Mesodermal cell (in vitro differentiated cells): Measurements from ENCODE around the gene MRPL20.
A peak's percentile ranks its signal among the peaks of the same experiment; 100 is the strongest.
"Not testable (repeated sequence)": the region's sequence is repeated elsewhere in the genome, so short reads cannot be mapped to it uniquely, and the experiment has no call there.

Source experiments
- H3K27ac ChIP-seq: 2 replicates; pipeline ENCODE4 v1.7.0; 2013; ENCODE audit warnings: mild to moderate bottlenecking, low read depth, low read length, moderate library complexity; ENCODE audit not compliant: severe bottlenecking
- H3K36me3 ChIP-seq: 2 replicates; pipeline ENCODE4 v1.7.1; 2013; ENCODE audit warnings: mild to moderate bottlenecking, low read length, moderate library complexity; ENCODE audit not compliant: control insufficient read depth, insufficient read depth
- H3K4me1 ChIP-seq: one replicate; pipeline ENCODE4 v1.7.1; 2013; ENCODE audit warnings: mild to moderate bottlenecking, low read length; ENCODE audit not compliant: insufficient read depth, control insufficient read depth, poor library complexity, severe bottlenecking
- H3K4me3 ChIP-seq: 2 replicates; pipeline ENCODE4 v1.7.0; 2013; ENCODE audit warnings: low read length, control low read depth, mild to moderate bottlenecking; ENCODE audit not compliant: insufficient read depth, poor library complexity, severe bottlenecking; ENCODE audit errors: extremely low read depth
- H3K9me3 ChIP-seq: 2 replicates; pipeline ENCODE4 v1.7.1; 2013; ENCODE audit warnings: mild to moderate bottlenecking, low read length, moderate library complexity; ENCODE audit not compliant: control insufficient read depth
- WGBS, 2 experiments: methylation state at CpG; one replicate each; pipeline ENCODE4 v1.1.5; 2013; ENCODE audit warnings: missing lambda C conversion rate in 2 of 2; ENCODE audit not compliant: insufficient coverage in 2 of 2; 5-methylcytosine and 5-hydroxymethylcytosine counted together

Gene MRPL20

GRCh38 chr1:1430114-1430982, 23.3 kb upstream of the MRPL20 start:
- H3K27ac ChIP-seq, result peak overlapping the region; percentile 64
- peaks cover 73% of the 10 kb centered on the region for H3K4me1 ChIP-seq
- 34 to 40% methylated on average over 18 to 28 of the region's 35 CpGs for WGBS, 2 experiments
- no peaks in the 10 kb centered on the region for H3K9me3 ChIP-seq
- no peak overlapping the region for H3K4me3 ChIP-seq
- no peaks in the 10 kb centered on the region for H3K36me3 ChIP-seq

- H3K4me3 ChIP-seq, result no peak overlapping the region
- peaks cover 66% of the 10 kb centered on the region for H3K4me1 ChIP-seq
- no peaks in the 10 kb centered on the region for H3K36me3 ChIP-seq
- peak overlapping the region; percentile 64 for H3K27ac ChIP-seq
- WGBS, 2 experiments, result 89 to 96% methylated on average over 6 of the region's 6 CpGs
- H3K9me3 ChIP-seq, result no peaks in the 10 kb centered on the region
Observed at GRCh38 chr1:1429671-1430073, 22.6 kb upstream of the MRPL20 start.

GRCh38 chr1:1428967-1429366, 21.9 kb upstream of the MRPL20 start:
- not testable (repeated sequence) for H3K36me3 ChIP-seq, H3K9me3 ChIP-seq, H3K4me3 ChIP-seq, H3K27ac ChIP-seq
- WGBS, 2 experiments, result 95 to 100% methylated on average over 5 to 6 of the region's 6 CpGs
- H3K4me1 ChIP-seq, result peaks cover 60% of the 10 kb centered on the region

- Histone ChIP-seq H3K9me3 (no peaks in the 10 kb centered on the region), H3K4me1 (peaks cover 56% of the 10 kb centered on the region), H3K4me3 (no peak overlapping the region), H3K36me3 (no peaks in the 10 kb centered on the region), H3K27ac (no peak overlapping the region)
- 93 to 95% methylated on average over 18 to 19 of the region's 19 CpGs for WGBS, 2 experiments
Observed at GRCh38 chr1:1428174-1428573, 21.1 kb upstream of the MRPL20 start.

- 3 to 20% methylated on average over 1 to 8 of the region's 22 CpGs for WGBS, 2 experiments
- Histone ChIP-seq H3K4me1 (peaks cover 53% of the 10 kb centered on the region), H3K27ac (no peak overlapping the region), H3K36me3 (no peaks in the 10 kb centered on the region), H3K4me3 (peak overlapping the region; percentile 32), H3K9me3 (no peaks in the 10 kb centered on the region)
Observed at GRCh38 chr1:1427820-1428148, 20.7 kb upstream of the MRPL20 start.

- Histone ChIP-seq H3K4me1 (peaks cover 53% of the 10 kb centered on the region), H3K27ac (no peak overlapping the region), H3K9me3 (no peaks in the 10 kb centered on the region), H3K4me3 (peak overlapping the region; percentile 32), H3K36me3 (no peaks in the 10 kb centered on the region)
- WGBS, 2 experiments, result 12 to 14% methylated on average over 35 to 50 of the region's 66 CpGs
Observed at GRCh38 chr1:1427106-1427819, 20.2 kb upstream of the MRPL20 start.

GRCh38 chr1:1426496-1427105, 19.5 kb upstream of the MRPL20 start:
- H3K27ac ChIP-seq, result no peak overlapping the region
- WGBS, 2 experiments, result 37 to 39% methylated on average over 11 to 15 of the region's 19 CpGs
- H3K9me3 ChIP-seq, result no peaks in the 10 kb centered on the region
- peaks cover 53% of the 10 kb centered on the region for H3K4me1 ChIP-seq
- no peak overlapping the region for H3K4me3 ChIP-seq
- H3K36me3 ChIP-seq, result no peaks in the 10 kb centered on the region

- Histone ChIP-seq H3K27ac (no peak overlapping the region), H3K9me3 (no peaks in the 10 kb centered on the region)
- 52 to 57% methylated on average over 23 to 32 of the region's 33 CpGs for WGBS, 2 experiments
Observed at GRCh38 chr1:1425753-1426495, 18.8 kb upstream of the MRPL20 start.

GRCh38 chr1:1425426-1425752, 18.3 kb upstream of the MRPL20 start:
- no peak overlapping the region for H3K4me3 ChIP-seq
- H3K4me1 ChIP-seq, result peaks cover 47% of the 10 kb centered on the region
- H3K36me3 ChIP-seq, result no peaks in the 10 kb centered on the region
- H3K27ac ChIP-seq, result no peak overlapping the region
- 68 to 83% methylated on average over 7 to 8 of the region's 12 CpGs for WGBS, 2 experiments
- no peaks in the 10 kb centered on the region for H3K9me3 ChIP-seq

More at GRCh38 chr1:1425753-1426495, 18.8 kb upstream of the MRPL20 start:
- no peak overlapping the region for H3K4me3 ChIP-seq
- H3K36me3 ChIP-seq, result no peaks in the 10 kb centered on the region
- peaks cover 51% of the 10 kb centered on the region for H3K4me1 ChIP-seq

- 94 to 99% methylated on average over 14 of the region's 15 CpGs for WGBS, 2 experiments
Observed at GRCh38 chr1:1424707-1425106, 17.6 kb upstream of the MRPL20 start.

More at GRCh38 chr1:1424707-1425106, 17.6 kb upstream of the MRPL20 start:
- H3K36me3 ChIP-seq, result no peaks in the 10 kb centered on the region
- H3K4me3 ChIP-seq, result no peak overlapping the region
- peak overlapping the region; percentile 1 for H3K27ac ChIP-seq
- no peaks in the 10 kb centered on the region for H3K9me3 ChIP-seq
- H3K4me1 ChIP-seq, result peaks cover 41% of the 10 kb centered on the region
